PFSK-1 (cell line): ENCODE measurements around the gene NT5C3B.

Source experiments
- POLR2AphosphoS5 ChIP-seq: IDR thresholded peaks from 2 replicates; pipeline ENCODE4 v1.6.1; 2012; ENCODE audit warnings: low read depth, mild to moderate bottlenecking, control low read depth, low read length, moderate library complexity
- TAF1 ChIP-seq: IDR thresholded peaks from 2 replicates; pipeline ENCODE4 v1.6.1; 2012; ENCODE audit warnings: low read length, control low read depth, borderline replicate concordance; ENCODE audit not compliant: insufficient read depth

DNA sequence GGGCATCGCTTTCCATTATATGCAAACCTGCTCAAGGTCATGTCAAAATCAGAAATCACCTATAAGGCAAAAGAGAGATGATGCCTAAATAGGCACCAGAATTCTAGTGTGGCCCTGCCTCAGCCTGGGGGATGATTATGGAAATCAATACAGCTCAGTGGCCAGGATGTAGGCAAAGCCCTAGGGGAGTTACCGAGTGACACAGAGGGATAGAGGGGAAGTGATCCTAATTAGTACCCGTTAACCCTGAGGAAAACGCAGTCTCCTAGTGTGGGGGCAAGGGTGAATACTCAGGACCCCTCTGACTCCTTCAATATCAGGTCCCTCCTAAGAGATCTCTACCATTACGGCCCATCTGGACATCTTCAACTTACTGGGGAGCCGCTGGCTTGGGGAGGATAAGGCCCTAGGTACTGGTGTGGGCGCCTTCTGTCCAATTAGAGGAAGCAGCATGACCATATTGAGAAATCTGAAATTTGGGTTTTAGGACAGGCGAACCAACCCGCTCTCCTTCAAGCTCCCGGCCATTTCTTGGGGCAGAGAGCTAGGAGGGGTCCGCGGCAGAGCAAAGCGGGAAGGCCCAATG, 725 bp downstream of the NT5C3B start:
- TF ChIP-seq TAF1 = no peak
- TF ChIP-seq POLR2AphosphoS5 = no peak
